ENCODE data around the gene RARB. TPM values are rescaled to one million over a fixed set of nuclear protein-coding genes. Genes with fewer than 3 reads are reported as not detected.

Gene RARB
- polyA plus RNA-seq, 1 donor (not counting 4 experiments of a cell fraction or from before 2014, with no cell fraction given) = 0.03 TPM

- TF ChIP-seq EZH2 (IDR thresholded peaks at IDR 0.05; ENCODE audit: low read length) (no peak), CTCF (optimal IDR thresholded peaks at IDR 0.05 in 1 of 3, IDR thresholded peaks at IDR 0.05 in 1 of 3, conservative IDR thresholded peaks at IDR 0.05 in 1 of 3; ENCODE audit: extremely low read depth in 1 of 3, insufficient read depth in 2 of 3, low read length in 3 of 3) (no peak)
- Histone ChIP-seq H3K27me3 (ENCODE audit: control insufficient read depth, extremely low read depth, insufficient read depth, low read length) (no peaks in the 10 kb centered on the region), H3K9ac (ENCODE audit: control insufficient read depth, extremely low read depth, insufficient read depth, low read length) (no peak overlapping the region), H3K9me3 (ENCODE audit: control insufficient read depth, low read depth, low read length) (no peaks in the 10 kb centered on the region), H2AFZ (ENCODE audit: control insufficient read depth, low read length) (no peak overlapping the region), H3K36me3 (ENCODE audit: control insufficient read depth in 2 of 2, extremely low read depth in 1 of 2, insufficient read depth in 2 of 2, low read length in 2 of 2) (no peaks in the 10 kb centered on the region), H3K79me2 (ENCODE audit: control insufficient read depth, insufficient read depth, low read length) (no peaks in the 10 kb centered on the region), H3K4me2 (ENCODE audit: control insufficient read depth, extremely low read depth, insufficient read depth, low read depth, low read length) (no peak overlapping the region), H3K4me1 (ENCODE audit: control insufficient read depth, extremely low read depth, insufficient read depth, low read length) (no peaks in the 10 kb centered on the region), H3K9me1 (ENCODE audit: control insufficient read depth, extremely low read depth, insufficient read depth, low read length) (no peaks in the 10 kb centered on the region), H4K20me1 (ENCODE audit: control insufficient read depth, extremely low read depth, insufficient read depth, low read length) (no peaks in the 10 kb centered on the region), H3K4me3 (ENCODE audit: control insufficient read depth in 2 of 3, extremely low read depth in 1 of 3, insufficient read depth in 2 of 3, low read depth in 1 of 3, low read length in 3 of 3) (no peak overlapping the region), H3K27ac (ENCODE audit: control insufficient read depth, insufficient read depth, low read length) (no peak overlapping the region)
- FAIRE-seq = no peak
- DNase-seq (ENCODE audit: low read depth, low spot score) = no peak
- dilution Hi-C loops (cut with MboI; ENCODE audit: extremely low pct_ligation_motif_present, low sequenced_read_pairs) = no loop called here
Measured at GRCh38 chr3:25458420-25458814, 30.4 kb downstream of the RARB start.

- DNase-seq (ENCODE audit: low read depth, low spot score) (no peak), FAIRE-seq (no peak)
- H2AFZ ChIP-seq (ENCODE audit: control insufficient read depth, low read length) = no peak overlapping the region
- H3K27ac ChIP-seq (ENCODE audit: control insufficient read depth, insufficient read depth, low read length) = no peak overlapping the region
- H3K36me3 ChIP-seq (ENCODE audit: control insufficient read depth in 2 of 2, extremely low read depth in 1 of 2, insufficient read depth in 2 of 2, low read length in 2 of 2) = no peaks in the 10 kb centered on the region
- no peak overlapping the region for H3K4me3 ChIP-seq (ENCODE audit: control insufficient read depth in 2 of 3, extremely low read depth in 1 of 3, insufficient read depth in 2 of 3, low read depth in 1 of 3, low read length in 3 of 3)
- TF ChIP-seq CTCF (optimal IDR thresholded peaks at IDR 0.05 in 1 of 3, IDR thresholded peaks at IDR 0.05 in 1 of 3, conservative IDR thresholded peaks at IDR 0.05 in 1 of 3; ENCODE audit: extremely low read depth in 1 of 3, insufficient read depth in 2 of 3, low read length in 3 of 3) (no peak), EZH2 (IDR thresholded peaks at IDR 0.05; ENCODE audit: low read length) (no peak)
- no peaks in the 10 kb centered on the region for H3K27me3 ChIP-seq (ENCODE audit: control insufficient read depth, extremely low read depth, insufficient read depth, low read length)
- H3K4me2 ChIP-seq (ENCODE audit: control insufficient read depth, extremely low read depth, insufficient read depth, low read depth, low read length) = no peak overlapping the region
- no peak overlapping the region for H3K9ac ChIP-seq (ENCODE audit: control insufficient read depth, extremely low read depth, insufficient read depth, low read length)
- no peaks in the 10 kb centered on the region for H3K9me3 ChIP-seq (ENCODE audit: control insufficient read depth, low read depth, low read length)
- no peaks in the 10 kb centered on the region for H3K4me1 ChIP-seq (ENCODE audit: control insufficient read depth, extremely low read depth, insufficient read depth, low read length)
- dilution Hi-C loops (cut with MboI; ENCODE audit: extremely low pct_ligation_motif_present, low sequenced_read_pairs) = no loop called here
- H3K79me2 ChIP-seq (ENCODE audit: control insufficient read depth, insufficient read depth, low read length) = no peaks in the 10 kb centered on the region
- H3K9me1 ChIP-seq (ENCODE audit: control insufficient read depth, extremely low read depth, insufficient read depth, low read length) = no peaks in the 10 kb centered on the region
- H4K20me1 ChIP-seq (ENCODE audit: control insufficient read depth, extremely low read depth, insufficient read depth, low read length) = no peaks in the 10 kb centered on the region
Measured at GRCh38 chr3:25460751-25461150, 32.7 kb downstream of the RARB start.
